Activated CD8-positive, alpha-beta memory T cell treated with anti-CD3 and anti-CD28 coated beads, Interleukin-2, amount 50 U/mL, for 48 hours (primary cell): ENCODE measurements around the gene PAXX.
"Not testable (repeated sequence)": the region's sequence is repeated elsewhere in the genome, so short reads cannot be mapped to it uniquely, and the experiment has no call there.

Experiments used
- DNase-seq: peaks from one replicate; pipeline ENCODE4 v3.0.0-alpha.2; 2020

PAXX gene

GRCh38 chr9:136983167-136983566 lies 9.1 kb upstream of the PAXX start:
- no peak for DNase-seq

- no peak for DNase-seq
These were observed 8.4 kb upstream of the PAXX start for GRCh38 chr9:136983656-136984314.

GRCh38 chr9:136984464-136985026 lies 7.7 kb upstream of the PAXX start:
- no peak for DNase-seq

GRCh38 chr9:136985027-136985602 lies 7.1 kb upstream of the PAXX start:
- DNase-seq, result no peak

- DNase-seq, result no peak
These were observed 6.4 kb upstream of the PAXX start for GRCh38 chr9:136985853-136986252.

- no peak for DNase-seq
These were observed 3.4 kb upstream of the PAXX start for GRCh38 chr9:136988872-136989271.

- DNase-seq, result no peak
These were observed 1.8 kb upstream of the PAXX start for GRCh38 chr9:136990242-136990911.

GRCh38 chr9:136992819-136993369 lies 672 bp downstream of the PAXX start:
- no peak for DNase-seq

- DNase-seq, result no peak
These were observed 2.1 kb downstream of the PAXX start for GRCh38 chr9:136994180-136994887.

- no peak for DNase-seq
These were observed 2.6 kb downstream of the PAXX start for GRCh38 chr9:136994888-136995230.

GRCh38 chr9:136995362-136995761 lies 3.1 kb downstream of the PAXX start:
- no peak for DNase-seq

- no peak for DNase-seq
These were observed 3.6 kb downstream of the PAXX start for GRCh38 chr9:136995772-136996311.

- peak; percentile 73 for DNase-seq
These were observed 4.4 kb downstream of the PAXX start, which contains the start of gene CLIC3 for GRCh38 chr9:136996361-136997292. Gene CLIC3, minus strand, starts transcription at chr9:136996568. Its CDS starts 25 bp downstream, at chr9:136996543.

GRCh38 chr9:136997371-136997770 lies 5.1 kb downstream of the PAXX start:
- DNase-seq, result no peak

GRCh38 chr9:136997830-136998234 lies 5.6 kb downstream of the PAXX start:
- no peak for DNase-seq

- peak; percentile 76 for DNase-seq
These were observed 8.1 kb downstream of the PAXX start for GRCh38 chr9:137000177-137000930.

GRCh38 chr9:137001857-137002645 lies 9.8 kb downstream of the PAXX start:
- DNase-seq, result no peak

- no peak for DNase-seq
These were observed 10.4 kb downstream of the PAXX start for GRCh38 chr9:137002646-137003041.

- DNase-seq, result not testable (repeated sequence)
These were observed 12.1 kb downstream of the PAXX start for GRCh38 chr9:137004285-137004684.
